22Rv1 (cell line): Measurements from ENCODE around the gene NME7.

Source experiments
- H3K27ac ChIP-seq: fragments of 450-650 bp; 2 replicates; pipeline ENCODE4 v1.5.1; 2017
- CTCF ChIP-seq: fragments of 450-650 bp; IDR thresholded peaks from 2 replicates; pipeline ENCODE4 v1.5.1; 2017; ENCODE audit warnings: mild to moderate bottlenecking
- ZFX ChIP-seq: fragments of 450-650 bp; IDR thresholded peaks from 2 replicates; pipeline ENCODE4 v1.6.1; 2017; ENCODE audit warnings: antibody characterized with exemption, borderline replicate concordance

Gene NME7

GRCh38 chr1:169214598-169214997 is 153.0 kb downstream of the NME7 start:
- no peak overlapping the region for H3K27ac ChIP-seq
- no peak for TF ChIP-seq ZFX
- no peak for TF ChIP-seq CTCF

DNA sequence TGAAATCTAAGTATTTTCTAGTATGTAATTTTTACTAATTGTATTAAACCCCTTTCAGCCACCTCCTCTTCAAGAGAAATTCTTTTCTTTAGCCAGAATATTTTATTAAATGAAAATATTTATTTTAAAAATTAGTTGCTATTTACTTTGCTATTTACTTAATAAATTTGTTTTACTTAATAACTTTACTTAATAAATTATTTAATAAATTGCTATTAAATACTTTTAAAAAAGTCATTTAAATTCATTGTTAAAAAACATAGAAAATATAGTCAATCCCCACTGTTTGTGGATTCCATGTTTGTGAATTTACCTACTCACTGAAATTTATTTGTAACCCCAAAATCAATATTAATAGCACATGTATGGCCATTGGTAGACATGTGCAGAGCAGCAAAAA is 155.5 kb downstream of the NME7 start:
- TF ChIP-seq CTCF (no peak), ZFX (no peak)

GRCh38 chr1:169207797-169208520 is 159.6 kb downstream of the NME7 start:
- H3K27ac ChIP-seq, result no peak overlapping the region
- TF ChIP-seq ZFX (no peak), CTCF (no peak)

More for the DNA sequence above, 155.5 kb downstream of the NME7 start:
- H3K27ac ChIP-seq, result no peak overlapping the region

DNA sequence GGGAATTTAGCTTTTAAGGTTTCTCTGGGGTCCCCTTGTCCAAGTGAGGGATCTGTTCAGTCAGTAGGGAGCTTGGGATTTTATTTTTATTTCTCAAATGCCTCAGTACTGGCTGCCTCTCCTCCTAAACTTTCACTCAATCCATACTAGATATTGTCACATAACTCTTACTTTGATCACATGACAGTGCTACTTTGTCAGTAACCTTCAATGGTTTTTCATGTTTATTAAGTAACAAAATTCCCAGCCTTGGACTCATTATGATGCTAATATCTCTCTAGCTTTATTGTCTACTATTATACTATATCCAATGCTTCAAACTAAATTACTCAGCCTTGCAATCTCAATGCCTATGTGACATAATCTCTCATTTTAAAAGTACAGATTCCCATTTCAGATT is 163.4 kb downstream of the NME7 start:
- TF ChIP-seq CTCF, result no peak
- no peak for TF ChIP-seq ZFX
- H3K27ac ChIP-seq, result no peak overlapping the region

DNA sequence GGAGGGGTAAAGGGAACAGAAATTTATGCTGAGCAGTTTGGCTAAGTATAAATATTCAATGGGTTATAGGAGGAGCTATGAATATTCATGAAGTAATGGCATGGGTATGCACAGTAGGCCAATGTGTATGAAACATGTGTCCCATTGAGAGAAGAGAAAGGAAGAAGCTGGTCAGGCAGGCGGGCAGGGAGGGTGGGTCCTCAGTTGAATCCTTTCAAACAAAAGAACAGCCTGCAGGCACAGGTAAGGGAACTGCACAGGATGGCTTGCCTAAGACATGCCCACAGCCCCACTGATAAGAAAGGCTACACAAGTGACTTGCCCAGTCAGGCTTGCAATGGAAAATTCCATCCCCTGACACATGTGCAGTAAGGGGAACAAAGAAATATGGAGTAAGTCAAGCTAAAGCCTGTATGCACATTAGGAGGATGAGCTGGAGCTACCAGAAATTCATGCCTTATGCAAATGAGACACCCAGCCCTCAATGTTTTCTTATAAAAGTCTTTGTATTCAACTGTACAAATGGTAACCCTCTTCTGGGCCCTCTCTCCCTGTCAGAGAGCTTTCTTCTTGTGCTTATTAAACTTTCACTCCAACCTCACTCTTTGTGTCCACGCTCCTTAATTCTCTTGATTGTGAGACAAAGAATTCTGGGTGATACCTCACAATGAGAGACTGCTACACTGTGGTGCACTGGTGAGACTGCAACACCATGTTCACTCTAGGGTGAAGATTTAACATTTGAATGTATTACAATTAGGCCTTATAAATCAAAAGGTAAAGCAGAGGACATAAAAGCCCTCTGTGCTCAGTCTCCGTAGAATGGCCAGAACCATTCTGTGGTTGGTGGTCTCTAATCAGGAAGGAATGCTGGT is 164.6 kb downstream of the NME7 start:
- TF ChIP-seq CTCF, result no peak
- TF ChIP-seq ZFX, result no peak

DNA sequence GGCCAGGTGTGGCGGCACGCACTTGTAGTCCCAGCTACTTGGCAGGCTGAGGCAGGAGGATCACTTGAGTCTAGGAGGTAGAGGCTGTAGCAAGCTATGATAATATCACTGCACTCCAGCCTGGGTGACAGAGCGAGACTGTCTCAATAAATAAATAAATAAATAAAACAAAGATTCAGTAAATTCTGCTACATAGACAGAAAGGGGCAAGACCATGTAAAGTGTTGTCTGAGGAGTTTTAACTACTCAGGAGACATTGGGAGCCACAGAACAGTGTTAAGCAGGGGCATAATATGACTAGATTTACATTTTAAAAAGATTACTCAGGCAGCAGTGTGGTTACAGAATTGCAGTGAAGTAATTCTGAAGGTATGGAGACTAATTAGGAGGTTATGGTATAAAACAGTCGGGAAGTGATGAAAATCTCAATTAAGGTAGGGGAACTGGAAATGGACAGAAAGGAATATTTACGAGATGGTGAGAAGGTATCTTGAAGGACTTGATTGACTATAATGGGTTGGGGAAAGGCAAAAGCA is 166.4 kb downstream of the NME7 start:
- no peak overlapping the region for H3K27ac ChIP-seq
- TF ChIP-seq CTCF (no peak), ZFX (no peak)

More for the DNA sequence above, 164.6 kb downstream of the NME7 start:
- H3K27ac ChIP-seq, result no peak overlapping the region
